Adipocyte (in vitro differentiated cells): Measurements from ENCODE around the gene ELANE.

Source experiments
- DNase-seq: peaks from one replicate; pipeline ENCODE4 v3.0.0-alpha.2; 2015; ENCODE audit warnings: low read depth
- H3K27me3 ChIP-seq: replicated peaks from 2 replicates; pipeline ENCODE4 v1.7.0; 2013; ENCODE audit warnings: mild to moderate bottlenecking, low read length, moderate library complexity; ENCODE audit not compliant: control insufficient read depth, insufficient read depth
- H3K36me3 ChIP-seq: 2 replicates; pipeline ENCODE4 v1.7.0; 2013; ENCODE audit warnings: low read length, mild to moderate bottlenecking, moderate library complexity; ENCODE audit not compliant: control insufficient read depth, insufficient read depth, severe bottlenecking
- H3K4me1 ChIP-seq: 2 replicates; pipeline ENCODE4 v1.7.0; 2013; ENCODE audit warnings: mild to moderate bottlenecking, low read length, moderate library complexity; ENCODE audit not compliant: control insufficient read depth, insufficient read depth
- H3K4me3 ChIP-seq: 2 replicates; pipeline ENCODE4 v1.7.0; 2013; ENCODE audit warnings: mild to moderate bottlenecking, low read length, moderate library complexity
- H3K9ac ChIP-seq: 2 replicates; pipeline ENCODE4 v1.7.0; 2013; ENCODE audit warnings: mild to moderate bottlenecking, low read length, moderate library complexity
- H3K9me3 ChIP-seq: 2 replicates; pipeline ENCODE4 v1.7.0; 2013; ENCODE audit warnings: mild to moderate bottlenecking, low read length, moderate library complexity; ENCODE audit not compliant: control insufficient read depth

ELANE gene

DNA sequence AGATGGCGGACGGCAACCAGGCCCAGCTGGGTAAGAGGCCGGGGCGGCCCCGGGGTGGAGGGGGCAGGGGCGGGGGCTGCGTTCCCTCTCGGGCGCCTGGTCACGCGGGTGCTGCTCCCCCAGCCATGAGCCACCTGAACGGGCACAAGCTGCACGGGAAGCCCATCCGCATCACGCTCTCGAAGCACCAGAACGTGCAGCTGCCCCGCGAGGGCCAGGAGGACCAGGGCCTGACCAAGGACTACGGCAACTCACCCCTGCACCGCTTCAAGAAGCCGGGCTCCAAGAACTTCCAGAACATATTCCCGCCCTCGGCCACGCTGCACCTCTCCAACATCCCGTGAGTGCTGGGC, 43.7 kb upstream of the ELANE start:
- Histone ChIP-seq H3K4me1 (no peaks in the 10 kb centered on the region), H3K4me3 (no peak overlapping the region), H3K27me3 (no peaks in the 10 kb centered on the region), H3K9me3 (no peaks in the 10 kb centered on the region), H3K9ac (no peak overlapping the region), H3K36me3 (peaks cover 86% of the 10 kb centered on the region)
- no peak for DNase-seq

GRCh38 chr19:810077-810855, 41.8 kb upstream of the ELANE start:
- Histone ChIP-seq H3K4me1 (no peaks in the 10 kb centered on the region), H3K9ac (no peak overlapping the region), H3K27me3 (no peaks in the 10 kb centered on the region), H3K9me3 (no peaks in the 10 kb centered on the region), H3K36me3 (peaks cover 67% of the 10 kb centered on the region), H3K4me3 (no peak overlapping the region)
- no peak for DNase-seq

GRCh38 chr19:810883-811489, 41.1 kb upstream of the ELANE start:
- Histone ChIP-seq H3K4me3 (no peak overlapping the region), H3K9me3 (no peaks in the 10 kb centered on the region), H3K27me3 (no peaks in the 10 kb centered on the region), H3K4me1 (no peaks in the 10 kb centered on the region), H3K36me3 (peaks cover 60% of the 10 kb centered on the region), H3K9ac (no peak overlapping the region)
- DNase-seq, result no peak

- H3K4me3 ChIP-seq, result no peak overlapping the region
- no peaks in the 10 kb centered on the region for H3K9me3 ChIP-seq
- no peak for DNase-seq
- H3K27me3 ChIP-seq, result no peaks in the 10 kb centered on the region
- no peak overlapping the region for H3K9ac ChIP-seq
- no peaks in the 10 kb centered on the region for H3K4me1 ChIP-seq
- H3K36me3 ChIP-seq, result peaks cover 55% of the 10 kb centered on the region
These were observed 40.5 kb upstream of the ELANE start for GRCh38 chr19:811506-812048.

- Histone ChIP-seq H3K27me3 (no peaks in the 10 kb centered on the region), H3K4me1 (no peaks in the 10 kb centered on the region), H3K4me3 (no peak overlapping the region), H3K36me3 (peaks cover 48% of the 10 kb centered on the region), H3K9ac (no peak overlapping the region), H3K9me3 (no peaks in the 10 kb centered on the region)
- no peak for DNase-seq
These were observed 39.9 kb upstream of the ELANE start for GRCh38 chr19:812049-812746.

- no peak overlapping the region for H3K9ac ChIP-seq
- H3K9me3 ChIP-seq, result no peaks in the 10 kb centered on the region
- no peaks in the 10 kb centered on the region for H3K27me3 ChIP-seq
- DNase-seq, result no peak
- peaks cover 42% of the 10 kb centered on the region for H3K36me3 ChIP-seq
- no peaks in the 10 kb centered on the region for H3K4me1 ChIP-seq
- no peak overlapping the region for H3K4me3 ChIP-seq
These were observed 39.3 kb upstream of the ELANE start for GRCh38 chr19:812747-813218.

GRCh38 chr19:813219-814151, 38.6 kb upstream of the ELANE start:
- DNase-seq, result no peak
- Histone ChIP-seq H3K36me3 (peaks cover 38% of the 10 kb centered on the region), H3K4me3 (no peak overlapping the region), H3K4me1 (no peaks in the 10 kb centered on the region), H3K27me3 (no peaks in the 10 kb centered on the region), H3K9me3 (no peaks in the 10 kb centered on the region), H3K9ac (no peak overlapping the region)

- Histone ChIP-seq H3K27me3 (no peaks in the 10 kb centered on the region), H3K9me3 (no peaks in the 10 kb centered on the region), H3K36me3 (peaks cover 28% of the 10 kb centered on the region), H3K4me1 (no peaks in the 10 kb centered on the region), H3K9ac (no peak overlapping the region), H3K4me3 (no peak overlapping the region)
- no peak for DNase-seq
These were observed 37.7 kb upstream of the ELANE start for GRCh38 chr19:814152-815078.

DNA sequence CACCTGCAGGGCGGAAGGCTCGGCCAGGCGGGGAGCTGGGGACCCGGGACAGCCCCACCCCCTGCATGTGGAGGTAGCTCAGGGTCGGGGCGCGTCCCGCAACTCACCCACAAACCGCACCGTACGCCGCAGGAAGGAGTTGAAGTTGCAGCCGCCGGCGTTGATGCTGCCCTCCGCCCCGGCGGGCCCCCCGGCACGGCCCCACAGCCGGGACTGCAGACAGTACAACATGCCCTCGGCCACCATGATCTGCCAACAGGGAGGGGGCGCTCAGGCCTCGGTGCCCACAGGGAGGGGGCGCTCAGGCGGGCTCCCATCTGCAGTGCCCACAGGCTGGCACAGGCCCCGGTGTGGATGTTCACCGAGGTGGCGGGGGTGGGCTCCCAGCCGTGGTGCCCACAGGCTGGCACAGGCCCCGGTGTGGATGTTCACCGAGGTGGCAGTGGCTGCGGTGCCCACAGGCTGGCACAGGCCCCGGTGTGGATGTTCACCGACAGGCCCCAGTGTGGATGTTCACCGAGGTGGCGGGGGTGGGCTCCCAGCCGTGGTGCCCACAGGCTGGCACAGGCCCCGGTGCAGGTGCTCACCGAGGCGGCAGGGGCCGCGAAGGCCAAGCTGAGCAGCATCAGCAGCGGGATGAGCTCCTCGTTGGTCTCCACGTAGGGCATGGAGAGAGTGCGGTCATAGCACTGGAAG, 36.9 kb upstream of the ELANE start:
- Histone ChIP-seq H3K9ac (no peak overlapping the region), H3K4me1 (no peaks in the 10 kb centered on the region), H3K36me3 (peaks cover 20% of the 10 kb centered on the region), H3K4me3 (no peak overlapping the region), H3K27me3 (no peaks in the 10 kb centered on the region), H3K9me3 (no peaks in the 10 kb centered on the region)
- DNase-seq, result no peak
